ENCODE measurements around the gene GRHL1. TPM values are rescaled to one million over a fixed set of nuclear protein-coding genes. Genes with fewer than 3 reads are reported as not detected.

The GRHL1 gene
- total RNA-seq, 1 donor from 2014 or later: 37.4 TPM

DNA sequence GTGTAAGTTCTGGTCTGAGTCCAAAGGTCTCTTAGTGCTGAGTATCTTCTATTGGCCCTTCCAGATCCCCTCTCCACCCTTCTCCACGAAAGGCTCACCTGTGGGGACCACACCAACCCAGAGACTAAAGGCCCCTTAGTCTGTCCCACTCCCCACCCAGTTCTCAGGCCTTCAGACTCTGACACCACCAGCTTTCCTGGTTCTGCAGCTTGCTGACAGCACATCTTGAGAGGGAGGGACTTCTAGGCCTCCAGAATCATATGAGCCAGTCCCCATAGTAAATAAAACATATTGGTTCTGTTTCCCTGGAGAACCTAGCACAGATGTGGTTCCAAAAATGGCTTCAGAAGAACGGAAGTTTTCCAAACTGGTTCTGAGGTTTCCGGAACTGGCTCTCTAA is 53.3 kb downstream of the GRHL1 start:
- no peak for DNase-seq (ENCODE audit: extremely low spot score, unreplicated experiment)
- H3K4me1 Mint-ChIP-seq (ENCODE audit: unreplicated experiment): peaks cover 17% of the 10 kb centered on the region
- H3K9me3 Mint-ChIP-seq: no peaks in the 10 kb centered on the region

DNA sequence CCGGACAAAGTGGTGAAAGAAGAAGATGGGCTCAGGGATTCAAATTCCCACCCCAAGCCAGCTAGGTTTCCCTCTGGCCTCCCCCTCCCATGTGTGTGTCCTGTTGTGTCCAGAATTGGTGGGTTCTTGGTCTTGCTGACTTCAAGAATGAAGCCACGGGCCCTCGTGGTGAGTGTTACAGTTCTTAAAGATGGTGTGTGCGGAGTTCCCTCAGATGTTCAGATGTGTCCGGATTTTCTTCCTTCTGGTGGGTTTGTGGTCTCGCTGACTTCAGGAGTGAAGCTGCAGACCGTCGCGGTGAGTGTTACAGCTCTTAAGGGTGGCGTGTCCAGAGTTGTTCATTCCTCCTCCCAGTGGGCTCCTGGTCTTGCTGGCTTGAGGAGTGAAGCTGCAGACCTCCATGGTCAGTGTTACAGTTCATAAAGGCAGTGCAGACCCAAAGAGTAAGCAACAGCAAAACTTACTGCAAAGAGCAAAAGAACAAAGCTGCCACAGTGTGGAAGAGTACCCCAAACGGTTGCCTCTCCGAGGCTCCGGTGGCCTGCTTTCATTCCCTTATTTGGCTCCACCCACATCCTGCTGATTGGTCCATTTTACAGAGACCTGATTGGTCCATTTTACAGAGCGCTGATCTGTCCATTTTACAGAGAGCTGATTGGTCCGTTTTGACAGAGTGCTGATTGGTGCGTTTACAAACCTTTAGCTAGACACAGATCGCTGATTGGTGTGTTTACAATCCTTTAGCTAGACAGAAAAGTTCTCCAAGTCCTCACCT is 54.2 kb downstream of the GRHL1 start:
- TF ChIP-seq, protein P1, sequence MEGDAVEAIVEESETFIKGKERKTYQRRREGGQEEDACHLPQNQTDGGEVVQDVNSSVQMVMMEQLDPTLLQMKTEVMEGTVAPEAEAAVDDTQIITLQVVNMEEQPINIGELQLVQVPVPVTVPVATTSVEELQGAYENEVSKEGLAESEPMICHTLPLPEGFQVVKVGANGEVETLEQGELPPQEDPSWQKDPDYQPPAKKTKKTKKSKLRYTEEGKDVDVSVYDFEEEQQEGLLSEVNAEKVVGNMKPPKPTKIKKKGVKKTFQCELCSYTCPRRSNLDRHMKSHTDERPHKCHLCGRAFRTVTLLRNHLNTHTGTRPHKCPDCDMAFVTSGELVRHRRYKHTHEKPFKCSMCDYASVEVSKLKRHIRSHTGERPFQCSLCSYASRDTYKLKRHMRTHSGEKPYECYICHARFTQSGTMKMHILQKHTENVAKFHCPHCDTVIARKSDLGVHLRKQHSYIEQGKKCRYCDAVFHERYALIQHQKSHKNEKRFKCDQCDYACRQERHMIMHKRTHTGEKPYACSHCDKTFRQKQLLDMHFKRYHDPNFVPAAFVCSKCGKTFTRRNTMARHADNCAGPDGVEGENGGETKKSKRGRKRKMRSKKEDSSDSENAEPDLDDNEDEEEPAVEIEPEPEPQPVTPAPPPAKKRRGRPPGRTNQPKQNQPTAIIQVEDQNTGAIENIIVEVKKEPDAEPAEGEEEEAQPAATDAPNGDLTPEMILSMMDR (conservative IDR thresholded peaks at IDR 0.05): no peak
- no peak overlapping the region for H3K4me3 Mint-ChIP-seq
- peaks cover 12% of the 10 kb centered on the region for H3K36me3 Mint-ChIP-seq
- no peak overlapping the region for H3K27ac Mint-ChIP-seq
- peaks cover 17% of the 10 kb centered on the region for H3K4me1 Mint-ChIP-seq (ENCODE audit: unreplicated experiment)
- H3K9me3 Mint-ChIP-seq: no peaks in the 10 kb centered on the region
- no peaks in the 10 kb centered on the region for H3K27me3 Mint-ChIP-seq
- no peak for DNase-seq (ENCODE audit: extremely low spot score, unreplicated experiment)

More for the DNA sequence above, 53.3 kb downstream of the GRHL1 start:
- peaks cover 12% of the 10 kb centered on the region for H3K36me3 Mint-ChIP-seq
- H3K4me3 Mint-ChIP-seq: no peak overlapping the region
- TF ChIP-seq, protein P1 (conservative IDR thresholded peaks at IDR 0.05): no peak
- H3K27ac Mint-ChIP-seq: peak overlapping the region; percentile 61
- H3K27me3 Mint-ChIP-seq: no peaks in the 10 kb centered on the region

- TF ChIP-seq, protein P1 (conservative IDR thresholded peaks at IDR 0.05): no peak
- DNase-seq (ENCODE audit: extremely low spot score, unreplicated experiment): no peak
- H3K4me3 Mint-ChIP-seq: no peak overlapping the region
- peaks cover 17% of the 10 kb centered on the region for H3K4me1 Mint-ChIP-seq (ENCODE audit: unreplicated experiment)
- H3K27ac Mint-ChIP-seq: peak overlapping the region; percentile 83
- H3K36me3 Mint-ChIP-seq: peaks cover 8% of the 10 kb centered on the region
- H3K9me3 Mint-ChIP-seq: no peaks in the 10 kb centered on the region
- H3K27me3 Mint-ChIP-seq: no peaks in the 10 kb centered on the region
These were observed 55.0 kb downstream of the GRHL1 start for GRCh38 chr2:10006236-10007161.

- H3K4me3 Mint-ChIP-seq: no peak overlapping the region
- no peak for DNase-seq (ENCODE audit: extremely low spot score, unreplicated experiment)
- peak overlapping the region; percentile 83 for H3K27ac Mint-ChIP-seq
- TF ChIP-seq, protein P1 (conservative IDR thresholded peaks at IDR 0.05): no peak
- H3K4me1 Mint-ChIP-seq (ENCODE audit: unreplicated experiment): peaks cover 17% of the 10 kb centered on the region
- H3K27me3 Mint-ChIP-seq: no peaks in the 10 kb centered on the region
- peaks cover 8% of the 10 kb centered on the region for H3K36me3 Mint-ChIP-seq
- H3K9me3 Mint-ChIP-seq: no peaks in the 10 kb centered on the region
These were observed 55.9 kb downstream of the GRHL1 start for GRCh38 chr2:10007435-10007834.

DNA sequence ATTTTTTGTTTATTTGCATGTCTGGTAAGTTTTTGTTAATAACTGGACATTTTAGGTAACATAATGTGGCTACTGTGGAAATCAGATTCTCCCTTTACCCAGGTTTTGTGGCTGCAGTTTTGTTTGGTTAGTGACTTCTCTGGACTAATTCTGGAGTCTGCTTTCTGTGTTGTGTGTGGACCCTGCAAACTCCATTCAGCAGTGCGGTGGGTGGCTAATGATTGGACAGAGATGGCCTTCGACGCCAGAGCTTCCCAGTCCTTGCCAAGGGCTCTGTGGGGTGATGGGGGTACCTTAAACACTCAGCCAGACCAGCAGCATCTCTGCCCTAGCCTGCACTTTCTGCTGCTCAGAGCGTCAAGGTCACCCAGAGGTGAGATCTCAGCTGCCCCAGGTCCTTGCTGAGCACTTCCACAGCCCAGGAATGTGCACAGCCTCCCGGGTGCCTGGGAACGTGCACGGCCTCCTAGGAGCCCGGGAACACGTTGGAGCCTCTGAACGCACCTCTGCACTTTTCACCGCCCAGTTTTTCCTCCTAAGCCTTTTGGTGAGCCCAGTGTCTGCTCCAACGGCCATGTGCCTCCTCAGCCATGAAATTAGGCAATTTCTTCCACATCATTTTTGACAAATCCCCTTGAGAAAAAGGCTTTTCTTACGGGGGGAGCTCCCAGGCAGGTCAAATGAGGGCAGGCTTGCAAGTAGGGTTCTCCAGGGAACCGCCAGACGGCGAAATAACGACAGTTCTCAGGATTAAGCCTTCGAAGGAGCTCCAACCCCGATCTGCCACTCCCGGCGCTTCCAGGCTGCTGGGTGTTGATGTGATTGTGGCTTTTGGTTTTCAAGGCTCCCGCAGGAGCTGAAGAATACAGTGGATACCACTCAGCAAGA is 56.7 kb downstream of the GRHL1 start:
- peaks cover 17% of the 10 kb centered on the region for H3K4me1 Mint-ChIP-seq (ENCODE audit: unreplicated experiment)
- no peak for DNase-seq (ENCODE audit: extremely low spot score, unreplicated experiment)
- no peaks in the 10 kb centered on the region for H3K9me3 Mint-ChIP-seq
- H3K36me3 Mint-ChIP-seq: peaks cover 8% of the 10 kb centered on the region
- H3K27ac Mint-ChIP-seq: peak overlapping the region; percentile 83
- TF ChIP-seq, protein P1 (conservative IDR thresholded peaks at IDR 0.05): no peak
- H3K4me3 Mint-ChIP-seq: no peak overlapping the region
- no peaks in the 10 kb centered on the region for H3K27me3 Mint-ChIP-seq

All from type B pancreatic cell (in vitro differentiated cells).